Measurements from ENCODE around the gene TIMP3.

The TIMP3 gene

DNA sequence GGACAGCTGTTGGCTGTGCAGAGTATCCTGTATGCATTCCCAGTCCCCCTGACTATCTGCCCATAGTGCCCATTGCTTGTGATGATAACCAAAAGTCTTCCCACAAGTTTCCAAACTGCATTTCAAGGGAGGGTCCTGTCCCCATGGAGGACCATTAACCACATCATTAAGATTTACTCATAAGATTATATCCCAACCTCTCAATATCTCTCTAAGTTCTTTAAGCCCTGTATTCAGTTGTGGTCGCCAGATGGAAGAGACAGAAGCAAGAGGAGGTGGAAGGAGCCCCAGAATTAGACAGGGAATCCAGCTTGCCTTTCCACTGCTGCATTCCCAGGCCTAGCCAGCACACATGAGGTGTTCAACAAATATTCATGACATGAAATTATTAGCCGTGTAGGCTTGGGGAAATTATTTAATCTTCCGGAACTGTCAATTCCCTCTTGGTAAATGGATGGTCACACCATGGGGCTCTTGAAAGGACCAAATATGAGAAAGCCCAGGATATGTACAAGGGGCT is 42.6 kb upstream of the TIMP3 start:
- TF ChIP-seq, protein P1, sequence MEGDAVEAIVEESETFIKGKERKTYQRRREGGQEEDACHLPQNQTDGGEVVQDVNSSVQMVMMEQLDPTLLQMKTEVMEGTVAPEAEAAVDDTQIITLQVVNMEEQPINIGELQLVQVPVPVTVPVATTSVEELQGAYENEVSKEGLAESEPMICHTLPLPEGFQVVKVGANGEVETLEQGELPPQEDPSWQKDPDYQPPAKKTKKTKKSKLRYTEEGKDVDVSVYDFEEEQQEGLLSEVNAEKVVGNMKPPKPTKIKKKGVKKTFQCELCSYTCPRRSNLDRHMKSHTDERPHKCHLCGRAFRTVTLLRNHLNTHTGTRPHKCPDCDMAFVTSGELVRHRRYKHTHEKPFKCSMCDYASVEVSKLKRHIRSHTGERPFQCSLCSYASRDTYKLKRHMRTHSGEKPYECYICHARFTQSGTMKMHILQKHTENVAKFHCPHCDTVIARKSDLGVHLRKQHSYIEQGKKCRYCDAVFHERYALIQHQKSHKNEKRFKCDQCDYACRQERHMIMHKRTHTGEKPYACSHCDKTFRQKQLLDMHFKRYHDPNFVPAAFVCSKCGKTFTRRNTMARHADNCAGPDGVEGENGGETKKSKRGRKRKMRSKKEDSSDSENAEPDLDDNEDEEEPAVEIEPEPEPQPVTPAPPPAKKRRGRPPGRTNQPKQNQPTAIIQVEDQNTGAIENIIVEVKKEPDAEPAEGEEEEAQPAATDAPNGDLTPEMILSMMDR (IDR thresholded peaks at IDR 0.05; ENCODE audit: control extremely low read depth, extremely low read depth, low read depth, missing control alignments), result no peak
- POLR2A ChIA-PET, result no interaction called here
- DNase-seq (ENCODE audit: extremely low spot score), result no peak
- CTCF ChIA-PET, result no interaction called here

DNA sequence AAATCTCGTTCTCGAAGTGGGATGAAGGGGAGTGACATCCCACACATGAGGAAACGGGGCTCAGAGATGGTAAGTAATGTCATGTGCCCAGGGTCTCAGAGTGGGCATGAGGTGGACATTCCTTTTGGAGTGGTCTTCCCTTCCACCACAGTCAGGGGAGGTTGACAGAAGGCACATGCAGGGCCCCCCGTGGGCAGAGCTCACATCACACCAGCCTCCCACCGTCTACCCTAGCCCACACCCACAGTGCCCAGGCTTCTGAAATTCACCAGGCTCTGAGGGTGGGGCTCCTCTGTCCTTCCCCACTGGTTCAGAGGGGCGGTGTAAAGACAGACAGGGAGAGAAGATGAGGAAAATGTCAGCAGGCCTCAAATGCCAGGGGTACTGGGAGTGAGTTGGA is 41.1 kb upstream of the TIMP3 start:
- no peak for DNase-seq (ENCODE audit: extremely low spot score)
- TF ChIP-seq, protein P1 (IDR thresholded peaks at IDR 0.05; ENCODE audit: control extremely low read depth, extremely low read depth, low read depth, missing control alignments), result no peak
- ChIA-PET CTCF (interaction anchor here (0.9 kb wide), 1 partner anchor 37 kb away, joined by 4 read pairs; no protein-coding TSS in a partner anchor), POLR2A (no interaction called here)

DNA sequence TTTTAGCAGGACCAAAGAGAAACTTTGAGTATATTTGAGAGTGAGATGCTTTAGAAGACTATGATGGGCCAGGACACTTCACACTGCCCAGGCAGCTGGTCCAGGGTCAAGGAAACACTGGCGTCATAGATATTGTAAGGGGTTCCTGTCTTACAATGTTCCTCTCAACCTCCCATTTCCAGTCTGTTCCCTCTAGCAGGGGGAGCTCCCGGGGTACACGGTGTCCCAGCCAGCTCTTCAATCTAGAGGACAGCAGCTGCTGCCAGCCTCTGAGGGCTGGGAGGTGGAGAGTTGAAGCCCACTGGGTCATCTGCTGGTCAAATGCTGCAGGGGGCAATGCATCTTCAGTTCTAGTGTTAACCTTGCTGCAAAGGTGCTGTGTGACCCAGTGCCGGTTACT is 40.7 kb upstream of the TIMP3 start:
- ChIA-PET POLR2A (no interaction called here), CTCF (interaction anchor here (0.9 kb wide), 1 partner anchor 36 kb away, joined by 4 read pairs; no protein-coding TSS in a partner anchor)
- no peak for DNase-seq (ENCODE audit: extremely low spot score)
- TF ChIP-seq, protein P1 (IDR thresholded peaks at IDR 0.05; ENCODE audit: control extremely low read depth, extremely low read depth, low read depth, missing control alignments), result no peak

DNA sequence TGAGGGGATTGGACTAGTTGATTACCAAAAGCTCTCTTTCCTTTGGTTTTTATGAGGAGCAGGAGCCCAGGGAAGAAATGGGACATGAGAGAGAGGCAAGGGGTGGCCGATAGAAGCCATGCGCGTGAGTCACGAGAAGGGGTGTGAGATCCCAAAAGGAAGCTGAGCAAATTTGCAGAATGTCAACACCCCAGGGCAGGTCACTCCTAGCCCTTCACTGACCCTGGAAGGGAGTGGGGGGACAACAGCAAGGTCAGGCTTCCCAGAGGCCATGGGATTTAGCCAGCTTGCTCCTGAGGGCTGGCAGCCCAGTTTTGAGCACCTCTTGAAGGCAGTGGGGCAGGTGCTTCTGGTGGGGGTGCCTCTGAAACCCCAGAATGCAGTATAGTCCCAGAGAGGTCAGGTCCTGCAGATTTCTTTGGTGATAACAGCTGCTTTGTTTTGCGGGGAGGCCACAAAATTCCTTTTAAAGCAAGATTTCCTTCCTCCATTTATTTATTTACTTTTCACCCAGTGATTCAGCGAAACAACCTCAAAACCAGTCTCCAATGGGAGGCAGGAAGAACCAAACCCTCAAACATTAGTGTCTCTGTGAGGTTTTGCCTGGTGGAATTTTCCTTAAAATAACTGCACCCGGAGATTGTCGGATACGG is 40.1 kb upstream of the TIMP3 start:
- ChIA-PET CTCF (interaction anchor here (0.9 kb wide), 1 partner anchor 36 kb away, joined by 4 read pairs; no protein-coding TSS in a partner anchor), POLR2A (no interaction called here)
- TF ChIP-seq, protein P1 (IDR thresholded peaks at IDR 0.05; ENCODE audit: control extremely low read depth, extremely low read depth, low read depth, missing control alignments), result no peak
- DNase-seq (ENCODE audit: extremely low spot score), result no peak

DNA sequence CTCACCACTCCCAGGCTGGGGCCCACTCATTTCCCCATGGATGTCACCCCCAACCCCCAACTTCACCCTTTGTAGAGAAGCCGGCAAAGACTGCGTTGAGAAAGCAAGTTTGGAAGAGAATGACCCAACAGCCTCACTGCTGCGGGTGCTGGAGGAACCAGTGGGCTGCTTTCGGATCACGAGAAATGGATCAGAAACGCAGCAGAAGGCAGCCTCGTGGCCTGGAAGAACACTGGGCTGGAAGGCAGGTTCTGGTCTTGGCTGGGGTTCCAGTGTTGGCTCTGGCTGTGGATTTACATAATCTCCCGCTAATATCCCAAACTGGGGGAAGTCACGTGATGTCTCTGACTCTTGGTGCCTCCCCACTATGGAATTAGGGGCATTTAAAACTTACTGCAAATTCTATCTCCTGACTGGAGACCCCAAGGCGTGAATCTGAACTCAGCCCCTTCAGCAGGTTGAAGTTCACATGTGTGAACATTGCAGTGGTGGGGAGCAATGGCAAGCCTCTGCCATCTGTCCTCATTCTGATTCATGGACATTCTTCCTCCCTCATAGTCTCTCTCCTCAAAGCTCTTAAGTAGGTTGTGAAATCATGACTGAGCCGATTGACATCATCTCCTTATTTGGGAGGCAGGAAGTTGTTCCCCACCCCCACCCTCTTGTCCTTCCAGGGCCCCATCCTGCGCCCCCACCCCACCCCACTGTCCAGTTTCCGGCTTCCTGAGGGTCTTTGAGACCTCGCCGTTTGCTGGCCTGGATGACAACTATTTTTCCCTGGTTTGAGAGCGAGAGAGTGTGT is 37.0 kb upstream of the TIMP3 start:
- TF ChIP-seq, protein P1 (IDR thresholded peaks at IDR 0.05; ENCODE audit: control extremely low read depth, extremely low read depth, low read depth, missing control alignments), result no peak
- DNase-seq (ENCODE audit: extremely low spot score), result no peak
- ChIA-PET POLR2A (no interaction called here), CTCF (no interaction called here)

DNA sequence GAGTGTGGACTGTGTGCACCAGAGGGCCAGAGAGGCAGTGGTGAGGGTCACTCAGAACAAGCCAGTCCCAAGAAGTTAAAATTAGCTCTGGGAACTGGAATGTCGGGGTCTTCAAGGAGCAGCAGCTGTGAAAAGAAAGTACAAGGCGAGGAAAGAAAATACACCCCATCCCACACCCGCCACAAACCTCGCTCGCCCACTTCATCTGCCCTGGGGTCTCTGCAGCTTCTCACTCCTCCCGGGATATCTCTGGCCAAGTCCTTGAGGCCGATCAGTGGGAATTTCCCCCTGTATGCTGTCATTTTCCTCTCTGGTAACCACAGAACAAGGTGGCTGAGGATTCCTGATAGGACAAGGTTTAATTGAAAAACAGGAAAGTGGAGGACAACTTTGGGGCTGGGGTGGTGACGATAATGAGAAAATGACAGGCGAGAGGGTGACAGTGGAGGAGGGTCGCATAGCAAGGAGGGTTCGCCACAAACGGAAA is 36.3 kb upstream of the TIMP3 start:
- TF ChIP-seq, protein P1 (IDR thresholded peaks at IDR 0.05; ENCODE audit: control extremely low read depth, extremely low read depth, low read depth, missing control alignments), result no peak
- CTCF ChIA-PET, result interaction anchor here (0.8 to 1.4 kb wide), 2 partner anchors 9 to 32 kb away, joined by 3 read pairs; no protein-coding TSS in a partner anchor
- no peak for DNase-seq (ENCODE audit: extremely low spot score)
- POLR2A ChIA-PET, result no interaction called here

All from GM10248 (cell line).